ENCODE data around the gene CNTN4. TPM values are rescaled to one million over a fixed set of nuclear protein-coding genes. Genes with fewer than 3 reads are reported as not detected.
"Not testable (repeated sequence)": the region's sequence is repeated elsewhere in the genome, so short reads cannot be mapped to it uniquely, and the experiment has no call there.

Gene CNTN4
- total RNA-seq, 4 donors from 2014 or later: 5.8 to 15.5 (median 9.0) TPM

GRCh38 chr3:2802429-2802828 is 703.8 kb downstream of the CNTN4 start:
- H3K4me3 ChIP-seq: no peak overlapping the region
- 63 to 84% methylated on average over 6 to 7 of the region's 7 CpGs for WGBS, 2 donors (ENCODE audit: low coverage in 1 of 2)
- no peaks in the 10 kb centered on the region for H3K36me3 ChIP-seq
- ATAC-seq: no peak
- no peak overlapping the region for H3K27ac ChIP-seq
- no peaks in the 10 kb centered on the region for H3K9me3 ChIP-seq
- H3K27me3 ChIP-seq: no peaks in the 10 kb centered on the region
- TF ChIP-seq, protein P1, sequence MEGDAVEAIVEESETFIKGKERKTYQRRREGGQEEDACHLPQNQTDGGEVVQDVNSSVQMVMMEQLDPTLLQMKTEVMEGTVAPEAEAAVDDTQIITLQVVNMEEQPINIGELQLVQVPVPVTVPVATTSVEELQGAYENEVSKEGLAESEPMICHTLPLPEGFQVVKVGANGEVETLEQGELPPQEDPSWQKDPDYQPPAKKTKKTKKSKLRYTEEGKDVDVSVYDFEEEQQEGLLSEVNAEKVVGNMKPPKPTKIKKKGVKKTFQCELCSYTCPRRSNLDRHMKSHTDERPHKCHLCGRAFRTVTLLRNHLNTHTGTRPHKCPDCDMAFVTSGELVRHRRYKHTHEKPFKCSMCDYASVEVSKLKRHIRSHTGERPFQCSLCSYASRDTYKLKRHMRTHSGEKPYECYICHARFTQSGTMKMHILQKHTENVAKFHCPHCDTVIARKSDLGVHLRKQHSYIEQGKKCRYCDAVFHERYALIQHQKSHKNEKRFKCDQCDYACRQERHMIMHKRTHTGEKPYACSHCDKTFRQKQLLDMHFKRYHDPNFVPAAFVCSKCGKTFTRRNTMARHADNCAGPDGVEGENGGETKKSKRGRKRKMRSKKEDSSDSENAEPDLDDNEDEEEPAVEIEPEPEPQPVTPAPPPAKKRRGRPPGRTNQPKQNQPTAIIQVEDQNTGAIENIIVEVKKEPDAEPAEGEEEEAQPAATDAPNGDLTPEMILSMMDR (IDR thresholded peaks at IDR 0.05): no peak
- no peak for TF ChIP-seq EP300 (IDR thresholded peaks at IDR 0.05)
- no peak for TF ChIP-seq POLR2A (IDR thresholded peaks at IDR 0.05)
- TF ChIP-seq POLR2AphosphoS5 (IDR thresholded peaks at IDR 0.05): no peak
- H3K4me1 ChIP-seq: no peaks in the 10 kb centered on the region

DNA sequence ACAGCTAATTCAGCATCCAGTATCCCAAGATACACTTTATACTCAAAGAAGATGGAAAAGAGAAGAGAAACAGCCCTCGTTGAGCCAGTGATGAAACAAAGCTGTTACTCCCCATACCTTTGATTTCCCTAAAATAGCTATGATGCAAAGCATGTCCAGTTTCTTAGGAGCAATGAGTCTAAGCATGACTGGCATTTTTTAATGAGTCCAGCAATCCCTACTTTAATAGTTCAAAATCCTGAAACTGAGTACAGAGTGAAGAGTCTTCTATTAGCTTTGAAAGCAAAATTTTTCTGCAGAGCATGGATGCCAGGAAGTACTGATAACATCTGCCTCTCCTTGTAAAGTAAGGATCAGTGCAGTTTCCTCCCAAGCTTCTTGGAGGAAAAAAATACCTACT is 708.8 kb downstream of the CNTN4 start:
- no peak for ATAC-seq
- H3K4me3 ChIP-seq: no peak overlapping the region
- H3K27me3 ChIP-seq: no peaks in the 10 kb centered on the region
- no peaks in the 10 kb centered on the region for H3K36me3 ChIP-seq
- H3K27ac ChIP-seq: no peak overlapping the region
- H3K9me3 ChIP-seq: no peaks in the 10 kb centered on the region
- no peaks in the 10 kb centered on the region for H3K4me1 ChIP-seq
- WGBS, 2 donors (ENCODE audit: low coverage in 1 of 2): 50 to 55% methylated on average over 1 of the region's 1 CpG
- TF ChIP-seq EP300 (IDR thresholded peaks at IDR 0.05) (no peak), POLR2AphosphoS5 (IDR thresholded peaks at IDR 0.05) (no peak), POLR2A (IDR thresholded peaks at IDR 0.05) (no peak)
- TF ChIP-seq, protein P1 (IDR thresholded peaks at IDR 0.05): no peak

DNA sequence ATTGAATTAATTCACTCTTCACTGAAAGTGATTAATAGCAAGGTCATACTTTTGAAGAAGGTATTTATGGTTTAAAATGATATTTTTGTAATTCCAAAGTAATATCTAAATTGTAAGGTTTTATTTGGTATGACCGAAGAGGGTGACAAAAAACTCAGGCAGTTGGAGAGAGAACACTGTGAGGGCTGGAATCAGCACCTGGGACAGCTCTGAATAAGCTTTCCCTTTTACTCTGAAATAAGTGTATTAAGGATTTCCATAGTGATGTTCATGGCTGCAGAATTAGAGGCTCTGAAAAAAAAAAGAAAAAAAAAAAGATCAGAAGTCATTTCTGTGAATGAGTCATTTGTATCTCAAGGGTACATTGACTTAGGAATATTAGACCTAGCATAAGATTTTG is 712.1 kb downstream of the CNTN4 start:
- Histone ChIP-seq H3K27me3 (no peaks in the 10 kb centered on the region), H3K4me1 (no peaks in the 10 kb centered on the region), H3K27ac (no peak overlapping the region), H3K4me3 (no peak overlapping the region), H3K9me3 (no peaks in the 10 kb centered on the region), H3K36me3 (no peaks in the 10 kb centered on the region)
- WGBS, 2 donors (ENCODE audit: low coverage in 1 of 2): 54 to 83% methylated on average over 1 of the region's 1 CpG
- no peak for ATAC-seq
- TF ChIP-seq, protein P1 (IDR thresholded peaks at IDR 0.05): no peak

GRCh38 chr3:2819571-2819970 is 720.9 kb downstream of the CNTN4 start:
- no peak overlapping the region for H3K4me3 ChIP-seq
- H3K27ac ChIP-seq: no peak overlapping the region
- H3K9me3 ChIP-seq: no peaks in the 10 kb centered on the region
- WGBS, 2 donors (ENCODE audit: low coverage in 1 of 2): 86 to 87% methylated on average over 4 of the region's 4 CpGs
- no peak for TF ChIP-seq POLR2AphosphoS5 (IDR thresholded peaks at IDR 0.05)
- TF ChIP-seq POLR2A (IDR thresholded peaks at IDR 0.05): no peak
- TF ChIP-seq, protein P1 (IDR thresholded peaks at IDR 0.05): no peak
- TF ChIP-seq EP300 (IDR thresholded peaks at IDR 0.05): no peak
- H3K36me3 ChIP-seq: no peaks in the 10 kb centered on the region
- no peaks in the 10 kb centered on the region for H3K27me3 ChIP-seq
- no peaks in the 10 kb centered on the region for H3K4me1 ChIP-seq
- ATAC-seq: no peak

GRCh38 chr3:2820982-2821381 is 722.3 kb downstream of the CNTN4 start:
- ATAC-seq, H3K9me3 ChIP-seq: not testable (repeated sequence)

DNA sequence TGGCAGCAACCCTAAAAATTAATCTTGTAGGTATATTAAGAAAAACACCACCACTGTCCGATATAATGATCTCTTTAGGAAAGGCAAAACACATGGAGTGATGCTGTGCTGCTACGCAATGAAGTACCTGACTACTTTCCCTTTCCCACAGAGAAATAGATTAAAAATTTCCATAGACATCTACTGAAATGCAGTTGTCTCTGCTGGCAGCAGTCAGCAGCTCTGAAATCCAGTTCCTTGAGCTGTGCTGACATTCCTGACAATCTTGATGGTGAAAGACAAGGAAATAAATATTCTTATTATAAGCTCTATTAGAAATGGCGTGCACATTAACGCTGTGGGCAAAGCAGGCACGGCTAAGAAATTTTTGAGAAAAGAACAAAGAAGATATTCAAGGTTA is 723.9 kb downstream of the CNTN4 start:
- 90 to 92% methylated on average over 5 of the region's 5 CpGs for WGBS, 2 donors (ENCODE audit: low coverage in 1 of 2)
- H3K4me3 ChIP-seq: no peak overlapping the region
- no peaks in the 10 kb centered on the region for H3K9me3 ChIP-seq

More at GRCh38 chr3:2820982-2821381, 722.3 kb downstream of the CNTN4 start:
- WGBS, 2 donors (ENCODE audit: low coverage in 1 of 2): 91 to 100% methylated on average over 4 to 5 of the region's 5 CpGs
- H3K4me1 ChIP-seq, H3K27ac ChIP-seq, H3K4me3 ChIP-seq, H3K36me3 ChIP-seq, H3K27me3 ChIP-seq: not testable (repeated sequence)

More for the DNA sequence above, 723.9 kb downstream of the CNTN4 start:
- Histone ChIP-seq H3K36me3 (no peaks in the 10 kb centered on the region), H3K27me3 (no peaks in the 10 kb centered on the region), H3K4me1 (no peaks in the 10 kb centered on the region), H3K27ac (no peak overlapping the region)
- ATAC-seq: no peak
- no peak for TF ChIP-seq POLR2AphosphoS5 (IDR thresholded peaks at IDR 0.05)
- TF ChIP-seq, protein P1 (IDR thresholded peaks at IDR 0.05): no peak
- TF ChIP-seq POLR2A (IDR thresholded peaks at IDR 0.05): no peak
- TF ChIP-seq EP300 (IDR thresholded peaks at IDR 0.05): no peak

All from gastroesophageal sphincter (tissue), 4 donors.